SK-N-MC (cell line): ENCODE measurements around the gene CCER1.

Experiments used
- EZH2 ChIP-seq: fragments of 200-600 bp; sonication (generic); IDR thresholded peaks from one replicate; pipeline ENCODE4 v1.6.1; 2017; ENCODE audit warnings: antibody characterized with exemption
- POLR2AphosphoS5 ChIP-seq: IDR thresholded peaks from 2 replicates; pipeline ENCODE4 v1.6.1; 2012; ENCODE audit warnings: mild to moderate bottlenecking, low read depth, low read length, borderline replicate concordance

GRCh38 chr12:90939382-90939781 lies 15.6 kb downstream of the CCER1 start:
- TF ChIP-seq POLR2AphosphoS5 (no peak), EZH2 (no peak)
